ENCODE data around the gene WSCD1.

The WSCD1 gene

DNA sequence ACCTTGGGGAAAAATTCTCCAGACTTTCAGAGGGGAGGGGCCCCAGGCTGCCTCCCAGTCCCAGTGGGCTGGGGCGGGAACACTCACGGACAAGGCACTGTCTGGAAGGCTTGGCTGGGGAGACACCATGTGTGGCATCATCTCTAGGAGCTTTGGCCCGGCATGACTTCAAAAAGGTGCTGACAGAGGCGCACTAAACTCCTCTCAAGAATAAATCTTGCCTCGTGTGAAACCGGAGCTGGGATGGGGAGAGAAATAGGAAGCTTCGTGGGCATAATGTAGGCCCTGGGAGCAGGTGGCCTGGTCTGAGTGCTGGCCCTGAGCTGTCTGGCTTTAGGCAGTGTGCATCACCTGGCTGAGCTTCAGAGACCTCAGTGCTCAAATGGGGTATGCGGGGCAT, 5.7 kb downstream of the WSCD1 start:
- no peak overlapping the region for H3K4me3 ChIP-seq (ENCODE audit: low read length)
- no peak for DNase-seq (ENCODE audit: low read depth)
- no peak for TF ChIP-seq CTCF (IDR thresholded peaks at IDR 0.05; ENCODE audit: insufficient read depth, low read depth, low read length, missing control alignments)

DNA sequence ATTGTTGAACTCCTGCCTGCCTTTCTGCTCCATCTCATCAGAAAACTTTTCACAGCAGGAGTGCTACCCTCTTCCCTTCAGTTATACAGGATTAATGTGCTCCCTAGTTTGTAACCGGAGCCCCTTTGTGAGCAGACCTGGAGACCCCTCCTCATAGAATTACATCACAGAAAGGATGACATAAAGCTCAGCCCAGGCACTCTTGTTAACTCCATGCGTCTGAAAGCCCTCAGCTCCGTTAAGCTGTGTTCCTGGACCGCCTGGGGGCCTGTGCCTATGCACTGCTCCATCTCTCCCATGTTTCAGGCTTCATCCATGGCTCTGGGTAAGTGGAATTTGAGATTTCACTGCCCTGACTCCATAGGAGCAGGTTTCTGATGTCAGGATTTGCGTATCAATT, 7.6 kb downstream of the WSCD1 start:
- TF ChIP-seq CTCF (IDR thresholded peaks at IDR 0.05; ENCODE audit: insufficient read depth, low read depth, low read length, missing control alignments), result no peak
- no peak for DNase-seq (ENCODE audit: low read depth)
- no peak overlapping the region for H3K4me3 ChIP-seq (ENCODE audit: low read length)

GRCh38 chr17:6078458-6078871, 8.3 kb downstream of the WSCD1 start:
- no peak for TF ChIP-seq CTCF (IDR thresholded peaks at IDR 0.05; ENCODE audit: insufficient read depth, low read depth, low read length, missing control alignments)
- H3K4me3 ChIP-seq (ENCODE audit: low read length), result no peak overlapping the region
- no peak for DNase-seq (ENCODE audit: low read depth)

GRCh38 chr17:6079155-6079888, 9.1 kb downstream of the WSCD1 start:
- TF ChIP-seq CTCF (IDR thresholded peaks at IDR 0.05; ENCODE audit: insufficient read depth, low read depth, low read length, missing control alignments), result no peak
- H3K4me3 ChIP-seq (ENCODE audit: low read length), result no peak overlapping the region
- DNase-seq (ENCODE audit: low read depth), result no peak

- H3K4me3 ChIP-seq (ENCODE audit: low read length), result no peak overlapping the region
- no peak for DNase-seq (ENCODE audit: low read depth)
- no peak for TF ChIP-seq CTCF (IDR thresholded peaks at IDR 0.05; ENCODE audit: insufficient read depth, low read depth, low read length, missing control alignments)
Observed at GRCh38 chr17:6079960-6080359, 9.8 kb downstream of the WSCD1 start.

DNA sequence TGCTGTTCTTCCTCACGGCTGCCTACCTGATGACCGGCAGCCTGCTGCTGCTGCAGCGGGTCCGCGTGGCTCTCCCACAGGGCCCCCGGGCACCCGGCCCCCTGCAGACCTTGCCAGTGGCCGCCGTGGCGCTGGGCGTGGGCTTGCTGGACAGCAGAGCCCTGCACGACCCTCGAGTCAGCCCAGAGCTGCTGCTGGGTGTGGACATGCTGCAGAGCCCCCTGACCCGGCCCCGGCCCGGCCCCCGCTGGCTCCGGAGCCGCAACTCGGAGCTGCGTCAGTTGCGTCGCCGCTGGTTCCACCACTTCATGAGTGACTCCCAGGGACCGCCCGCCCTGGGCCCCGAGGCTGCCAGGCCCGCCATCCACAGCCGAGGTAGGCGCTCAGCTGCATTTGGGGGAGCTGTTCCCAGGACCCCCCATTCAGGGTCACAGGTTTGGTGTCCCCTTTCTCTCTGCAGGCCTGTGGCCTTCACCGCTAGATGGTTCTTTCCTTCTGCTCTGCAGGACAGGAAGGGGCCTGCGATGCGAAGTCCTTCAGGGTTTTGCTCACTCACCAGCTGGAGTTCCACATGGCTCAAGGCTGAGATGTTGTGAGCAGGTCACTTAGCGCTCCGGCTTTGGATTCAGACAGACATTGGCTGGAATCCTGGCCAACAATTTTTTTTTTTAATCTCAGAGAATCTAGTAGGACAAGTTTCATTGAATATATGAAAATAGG, 10.7 kb downstream of the WSCD1 start:
- no peak overlapping the region for H3K4me3 ChIP-seq (ENCODE audit: low read length)
- no peak for DNase-seq (ENCODE audit: low read depth)
- TF ChIP-seq CTCF (IDR thresholded peaks at IDR 0.05; ENCODE audit: insufficient read depth, low read depth, low read length, missing control alignments), result no peak
